HL-60 (cell line): ENCODE data around the gene EFCAB13.
A peak's percentile ranks its signal among the peaks of the same experiment; 100 is the strongest.

Source experiments
- DNase-seq, 2 experiments: peaks; one replicate each; pipeline ENCODE4 v3.0.0-alpha.2; 2010 to 2020; ENCODE audit warnings: low read depth in 1 of 2, low spot score in 1 of 2
- H3K27ac ChIP-seq: fragments of 250-450 bp; sonication (Bioruptor Pico); replicated peaks from 2 replicates; pipeline ENCODE4 v1.5.1; 2020; ENCODE audit warnings: mild to moderate bottlenecking, moderate library complexity
- H3K27me3 ChIP-seq: fragments of 250-450 bp; sonication (Bioruptor Pico); 2 replicates; pipeline ENCODE4 v1.5.1; 2021; ENCODE audit warnings: mild to moderate bottlenecking, moderate library complexity; ENCODE audit not compliant: insufficient read depth, poor library complexity, severe bottlenecking
- H3K4me3 ChIP-seq: replicated peaks from 2 replicates; pipeline ENCODE4 v1.5.1; 2011; ENCODE audit warnings: mild to moderate bottlenecking, control low read depth, low read length; ENCODE audit not compliant: insufficient read depth
- CTCF ChIP-seq: IDR thresholded peaks from one replicate; pipeline ENCODE4 v1.5.1; 2011; ENCODE audit warnings: low read length, control low read depth, inconsistent platforms; ENCODE audit not compliant: insufficient read depth
- GABPA ChIP-seq: IDR thresholded peaks from 2 replicates; pipeline ENCODE4 v1.6.1; 2012; ENCODE audit warnings: low read depth
- POLR2AphosphoS5 ChIP-seq: IDR thresholded peaks from 2 replicates; pipeline ENCODE4 v1.6.1; 2012; ENCODE audit warnings: low read depth
- REST ChIP-seq: IDR thresholded peaks from 2 replicates; pipeline ENCODE4 v1.6.1; 2012; ENCODE audit warnings: low read depth; ENCODE audit not compliant: insufficient replicate concordance
- SPI1 ChIP-seq: IDR thresholded peaks from 2 replicates; pipeline ENCODE4 v1.6.1; 2012; ENCODE audit warnings: low read depth, mild to moderate bottlenecking, borderline replicate concordance

The EFCAB13 gene

GRCh38 chr17:47278561-47278960, 45.2 kb upstream of the EFCAB13 start:
- H3K27me3 ChIP-seq = no peaks in the 10 kb centered on the region
- TF ChIP-seq REST (no peak), CTCF (no peak), SPI1 (no peak), POLR2AphosphoS5 (no peak), GABPA (no peak)
- no peak overlapping the region for H3K27ac ChIP-seq
- no peak overlapping the region for H3K4me3 ChIP-seq
- no peak for DNase-seq

GRCh38 chr17:47279062-47279801, 44.5 kb upstream of the EFCAB13 start:
- H3K4me3 ChIP-seq = no peak overlapping the region
- no peak overlapping the region for H3K27ac ChIP-seq
- H3K27me3 ChIP-seq = no peaks in the 10 kb centered on the region
- DNase-seq = peak; percentile 24 to 75
- TF ChIP-seq GABPA (no peak), POLR2AphosphoS5 (no peak), REST (no peak), CTCF (no peak)

- H3K4me3 ChIP-seq = no peak overlapping the region
- no peak overlapping the region for H3K27ac ChIP-seq
- no peaks in the 10 kb centered on the region for H3K27me3 ChIP-seq
- DNase-seq = no peak
- TF ChIP-seq POLR2AphosphoS5 = no peak
- no peak for TF ChIP-seq SPI1
- TF ChIP-seq GABPA = no peak
- TF ChIP-seq CTCF = no peak
- TF ChIP-seq REST = no peak
Measured at GRCh38 chr17:47280072-47280811, 43.5 kb upstream of the EFCAB13 start.
